HEK293 (cell line): ENCODE measurements around the gene FAM181B.

Experiments used
- CTCF ChIA-PET: fragments of 350-600 bp; formaldehyde crosslinking; extraction: SDS; loops from one replicate; lab custom pipeline; 2021; ENCODE audit warnings: antibody characterized with exemption; lab: Yijun Ruan, JAX
- POLR2A ChIA-PET: fragments of 300-600 bp; formaldehyde crosslinking; extraction: SDS; loops from one replicate; lab custom pipeline; 2020; ENCODE audit warnings: antibody characterized with exemption, inconsistent platforms; lab: Yijun Ruan, JAX
- H3K27ac ChIP-seq: fragments of 200-500 bp; sonication (Bioruptor generic); 2 replicates; pipeline ENCODE4 v1.5.1; 2014; ENCODE audit warnings: low read depth, low read length, control low read depth, inconsistent platforms; ENCODE audit errors: extremely low read depth
- H3K36me3 ChIP-seq, 2 experiments: fragments of 200-500 bp in 1 of 2; sonication (Bioruptor generic) in 1 of 2; 1 replicate in 1 of 2; 2 replicates in 1 of 2; pipeline ENCODE4 v1.5.1; 2014 to 2017; ENCODE audit warnings: inconsistent platforms in 2 of 2, low read length in 2 of 2; ENCODE audit not compliant: control insufficient read depth in 2 of 2, insufficient read depth in 1 of 2
- H3K4me1 ChIP-seq: fragments of 200-500 bp; sonication (Bioruptor generic); 2 replicates; pipeline ENCODE4 v1.5.1; 2014; ENCODE audit warnings: mild to moderate bottlenecking, low read length, inconsistent platforms; ENCODE audit not compliant: control insufficient read depth, insufficient read depth
- H3K4me3 ChIP-seq: 2 replicates; pipeline ENCODE4 v1.5.1; 2011; ENCODE audit warnings: low read depth, mild to moderate bottlenecking, control low read depth, low read length, moderate library complexity
- H3K9me3 ChIP-seq: fragments of 200-500 bp; sonication (Bioruptor generic); 2 replicates; pipeline ENCODE4 v1.5.1; 2014; ENCODE audit warnings: low read depth, low read length, inconsistent platforms; ENCODE audit not compliant: control insufficient read depth, insufficient read depth
- MEIS1 ChIP-seq: sonication (generic); formaldehyde crosslinking; IDR thresholded peaks from 2 replicates; pipeline ENCODE4 v1.8.1; 2022; ENCODE audit warnings: missing genetic modification reagents, mild to moderate bottlenecking, borderline replicate concordance
- SCRT2 ChIP-seq: fragments of 450-650 bp; formaldehyde crosslinking; IDR thresholded peaks from 2 replicates; pipeline ENCODE4 v1.5.1; 2016; ENCODE audit warnings: missing biosample characterization, missing genetic modification characterization
- ZBTB7A ChIP-seq: fragments of 450-650 bp; formaldehyde crosslinking; IDR thresholded peaks from 2 replicates; pipeline ENCODE4 v1.5.1; 2016; ENCODE audit warnings: low read depth, missing biosample characterization, missing genetic modification characterization
- ZFP3 ChIP-seq: fragments of 450-650 bp; formaldehyde crosslinking; IDR thresholded peaks from 2 replicates; pipeline ENCODE4 v1.5.1; 2016; ENCODE audit warnings: low read depth, missing biosample characterization, missing genetic modification characterization
- ZFP69B ChIP-seq: fragments of 450-650 bp; formaldehyde crosslinking; IDR thresholded peaks from 2 replicates; pipeline ENCODE4 v1.5.1; 2016; ENCODE audit warnings: missing biosample characterization, missing genetic modification characterization
- ZNF114 ChIP-seq: fragments of 450-650 bp; formaldehyde crosslinking; IDR thresholded peaks from 2 replicates; pipeline ENCODE4 v1.5.0; 2017; ENCODE audit warnings: missing biosample characterization, missing genetic modification characterization
- ZNF133 ChIP-seq: fragments of 450-650 bp; formaldehyde crosslinking; IDR thresholded peaks from 2 replicates; pipeline ENCODE4 v1.5.1; 2016; ENCODE audit warnings: missing biosample characterization, missing genetic modification characterization
- ZNF138 ChIP-seq: fragments of 450-650 bp; formaldehyde crosslinking; IDR thresholded peaks from 2 replicates; pipeline ENCODE4 v1.5.1; 2016; ENCODE audit warnings: missing biosample characterization, missing genetic modification characterization, borderline replicate concordance
- ZNF140 ChIP-seq: fragments of 450-650 bp; formaldehyde crosslinking; IDR thresholded peaks from 2 replicates; pipeline ENCODE4 v1.5.1; 2016; ENCODE audit warnings: missing biosample characterization, missing genetic modification characterization
- ZNF23 ChIP-seq: fragments of 450-650 bp; formaldehyde crosslinking; IDR thresholded peaks from 2 replicates; pipeline ENCODE4 v1.5.1; 2016; ENCODE audit warnings: missing biosample characterization, missing genetic modification characterization, borderline replicate concordance
- ZNF274 ChIP-seq, 2 experiments: fragments of 200-500 bp in 1 of 2; fragments of 450-650 bp in 1 of 2; sonication (Bioruptor generic) in 1 of 2; formaldehyde crosslinking in 1 of 2; IDR thresholded peaks; 2 replicates each; pipeline versions ENCODE4 v1.5.1 to v1.6.1; 2014 to 2016; ENCODE audit warnings: borderline replicate concordance in 1 of 2, inconsistent platforms in 1 of 2, low read length in 1 of 2, missing biosample characterization in 1 of 2, missing genetic modification characterization in 1 of 2
- ZNF311 ChIP-seq: fragments of 450-650 bp; formaldehyde crosslinking; IDR thresholded peaks from 2 replicates; pipeline ENCODE4 v1.5.1; 2017; ENCODE audit warnings: missing biosample characterization, missing genetic modification characterization, borderline replicate concordance
- ZNF324 ChIP-seq: fragments of 450-650 bp; formaldehyde crosslinking; IDR thresholded peaks from 2 replicates; pipeline ENCODE4 v1.5.1; 2016; ENCODE audit warnings: missing biosample characterization, missing genetic modification characterization
- ZNF423 ChIP-seq: fragments of 450-650 bp; formaldehyde crosslinking; IDR thresholded peaks from 2 replicates; pipeline ENCODE4 v1.5.1; 2016; ENCODE audit warnings: missing biosample characterization, missing genetic modification characterization
- ZNF664 ChIP-seq: fragments of 450-650 bp; formaldehyde crosslinking; IDR thresholded peaks from 2 replicates; pipeline ENCODE4 v1.5.1; 2016; ENCODE audit warnings: missing biosample characterization, missing genetic modification characterization
- ZNF785 ChIP-seq: fragments of 450-650 bp; formaldehyde crosslinking; IDR thresholded peaks from 2 replicates; pipeline ENCODE4 v1.5.1; 2016; ENCODE audit warnings: missing biosample characterization, missing genetic modification characterization
- TF ChIP-seq, protein P1 (sequence below): fragments of 450-650 bp; formaldehyde crosslinking; IDR thresholded peaks from 2 replicates; pipeline ENCODE4; 2016; ENCODE audit warnings: missing biosample characterization, missing genetic modification characterization
- TF ChIP-seq, protein P2 (sequence below): fragments of 450-650 bp; formaldehyde crosslinking; IDR thresholded peaks from 2 replicates; pipeline ENCODE4 v1.5.1; 2016; ENCODE audit warnings: missing biosample characterization, missing genetic modification characterization, low read depth

The FAM181B gene

DNA sequence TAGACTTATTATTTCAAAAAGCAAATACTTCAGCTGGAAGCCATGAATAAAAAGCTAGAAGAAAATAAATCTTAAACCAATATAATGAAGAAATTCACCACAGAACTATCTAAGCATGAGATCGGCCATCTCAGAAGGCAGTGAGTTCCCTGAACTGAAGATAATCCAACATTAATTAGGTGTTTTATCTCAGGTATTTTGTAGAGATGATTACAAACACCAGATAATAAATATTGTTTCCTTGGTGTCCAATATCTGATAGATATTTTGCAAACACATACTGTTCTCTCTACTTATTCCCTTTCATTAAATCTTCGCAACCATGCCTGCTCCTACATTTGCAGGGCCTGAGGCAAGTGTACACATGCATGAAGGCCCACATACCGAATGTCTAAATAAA, 26.0 kb upstream of the FAM181B start (continued):
- TF ChIP-seq ZNF324 (tag by site-specific recombination) (no peak), ZFP3 (tag by site-specific recombination) (no peak)
- TF ChIP-seq, protein P1, sequence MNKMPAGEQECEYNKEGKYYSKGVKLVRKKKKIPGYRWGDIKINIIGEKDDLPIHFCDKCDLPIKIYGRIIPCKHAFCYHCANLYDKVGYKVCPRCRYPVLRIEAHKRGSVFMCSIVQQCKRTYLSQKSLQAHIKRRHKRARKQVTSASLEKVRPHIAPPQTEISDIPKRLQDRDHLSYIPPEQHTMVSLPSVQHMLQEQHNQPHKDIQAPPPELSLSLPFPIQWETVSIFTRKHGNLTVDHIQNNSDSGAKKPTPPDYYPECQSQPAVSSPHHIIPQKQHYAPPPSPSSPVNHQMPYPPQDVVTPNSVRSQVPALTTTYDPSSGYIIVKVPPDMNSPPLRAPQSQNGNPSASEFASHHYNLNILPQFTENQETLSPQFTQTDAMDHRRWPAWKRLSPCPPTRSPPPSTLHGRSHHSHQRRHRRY (tag by site-specific recombination): no peak

DNA sequence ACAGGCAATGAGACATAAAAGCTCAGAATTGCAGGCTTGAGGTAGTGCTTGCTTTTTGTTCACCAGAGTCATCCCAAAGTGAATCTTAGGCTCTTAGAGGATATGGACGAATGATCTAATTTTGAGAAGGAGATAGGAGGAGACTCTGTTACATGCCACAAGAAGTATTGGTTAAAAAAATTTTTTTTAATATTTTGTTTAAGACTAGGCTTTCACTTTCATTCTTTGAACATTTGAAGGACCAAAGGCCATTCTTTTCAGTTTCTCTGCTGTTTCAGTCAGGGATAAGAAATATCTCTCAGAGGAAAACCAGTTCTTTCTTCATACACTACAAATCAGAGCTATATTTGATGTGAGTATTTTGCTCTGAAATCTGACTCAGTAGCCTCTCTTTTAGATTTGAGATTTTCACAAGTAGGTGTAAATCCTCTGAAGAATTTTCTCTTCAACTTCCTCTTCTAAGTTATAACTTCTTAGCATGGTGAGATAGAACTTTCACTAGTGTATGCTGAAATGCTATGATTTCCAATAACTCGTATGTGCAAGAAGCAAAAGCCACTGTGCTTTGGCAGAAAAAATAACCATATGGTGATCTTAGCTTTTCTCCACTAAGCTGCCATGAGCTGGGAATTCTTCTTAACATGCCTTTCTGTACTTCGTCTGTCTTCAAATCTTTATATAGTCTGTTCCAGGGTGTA, 24.1 kb upstream of the FAM181B start:
- TF ChIP-seq ZNF140 (tag by site-specific recombination) (no peak), SCRT2 (no peak), ZNF23 (tag by site-specific recombination) (no peak), ZNF785 (tag by site-specific recombination) (no peak), ZNF274 (IDR thresholded peaks at IDR 0.05; ENCODE audit: low read length) (no peak), ZNF274 (tag by site-specific recombination; IDR thresholded peaks at IDR 0.05; ENCODE audit: borderline replicate concordance) (no peak), ZFP69B (no peak), MEIS1 (CRISPR knock-in tag) (no peak)
- POLR2A ChIA-PET: no interaction called here
- H3K9me3 ChIP-seq: no peaks in the 10 kb centered on the region
- H3K27ac ChIP-seq: no peak overlapping the region
- no peaks in the 10 kb centered on the region for H3K4me1 ChIP-seq
- no peak overlapping the region for H3K4me3 ChIP-seq
- CTCF ChIA-PET: interaction anchor here (0.7 to 1.4 kb wide), 2 partner anchors 17 to 142 kb away, joined by 3 to 8 read pairs; partner anchors contain the start of gene PRCP
- no peaks in the 10 kb centered on the region for H3K36me3 ChIP-seq

DNA sequence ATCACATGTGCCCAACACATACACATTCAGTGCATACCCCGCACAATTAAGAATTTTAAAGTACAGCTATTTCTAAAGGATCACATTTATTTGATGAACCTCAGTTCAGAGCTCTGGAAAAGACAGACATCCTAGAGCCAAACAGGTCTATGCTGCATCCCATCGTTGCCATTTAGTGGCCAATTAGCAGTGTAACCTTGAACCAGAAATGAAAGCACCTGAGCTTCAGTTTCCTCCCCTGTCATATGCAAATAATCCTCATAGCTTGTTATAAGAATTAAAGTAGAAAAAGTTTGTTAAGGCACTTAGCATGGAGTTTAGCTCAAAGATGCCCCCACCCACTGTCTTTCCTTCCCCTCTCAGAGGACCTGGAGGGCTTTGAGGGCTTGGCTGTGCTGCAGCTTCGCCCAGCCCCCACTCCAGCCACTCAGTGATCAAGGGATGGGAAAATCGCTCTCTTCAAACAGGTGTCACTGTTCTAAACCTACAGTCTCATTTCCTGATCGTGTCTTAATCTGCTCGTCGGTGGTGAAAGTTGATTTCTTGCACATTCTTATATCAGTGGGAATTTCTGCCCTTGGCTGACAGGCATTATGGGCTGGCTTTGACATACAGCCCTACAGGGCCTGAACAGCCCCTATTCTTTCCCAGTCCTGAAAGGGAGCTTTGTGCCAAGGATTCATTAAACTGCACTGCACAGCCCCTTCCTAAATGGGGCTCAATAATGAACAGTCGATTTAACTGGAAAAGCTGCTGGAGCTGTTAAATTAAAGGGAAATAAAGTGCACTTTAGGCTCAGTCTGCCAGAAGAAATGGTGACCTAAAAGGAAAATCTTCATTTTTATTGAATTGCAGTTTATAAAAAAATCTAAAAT, 23.3 kb upstream of the FAM181B start:
- no peak for TF ChIP-seq ZNF114 (tag by site-specific recombination)
- TF ChIP-seq ZNF311 (tag by site-specific recombination): no peak
- no peak for TF ChIP-seq ZNF138 (tag by site-specific recombination)
- TF ChIP-seq, protein P2, sequence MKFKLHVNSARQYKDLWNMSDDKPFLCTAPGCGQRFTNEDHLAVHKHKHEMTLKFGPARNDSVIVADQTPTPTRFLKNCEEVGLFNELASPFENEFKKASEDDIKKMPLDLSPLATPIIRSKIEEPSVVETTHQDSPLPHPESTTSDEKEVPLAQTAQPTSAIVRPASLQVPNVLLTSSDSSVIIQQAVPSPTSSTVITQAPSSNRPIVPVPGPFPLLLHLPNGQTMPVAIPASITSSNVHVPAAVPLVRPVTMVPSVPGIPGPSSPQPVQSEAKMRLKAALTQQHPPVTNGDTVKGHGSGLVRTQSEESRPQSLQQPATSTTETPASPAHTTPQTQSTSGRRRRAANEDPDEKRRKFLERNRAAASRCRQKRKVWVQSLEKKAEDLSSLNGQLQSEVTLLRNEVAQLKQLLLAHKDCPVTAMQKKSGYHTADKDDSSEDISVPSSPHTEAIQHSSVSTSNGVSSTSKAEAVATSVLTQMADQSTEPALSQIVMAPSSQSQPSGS (tag by site-specific recombination): no peak
- TF ChIP-seq ZBTB7A (tag by site-specific recombination): no peak
- TF ChIP-seq ZNF664: no peak
- no peak for TF ChIP-seq ZNF423 (tag by site-specific recombination)
- no peak for TF ChIP-seq ZNF133
- CTCF ChIA-PET: interaction anchor here (1.4 kb wide), 1 partner anchor 18 kb away, joined by 8 read pairs; no protein-coding TSS in a partner anchor

More for the DNA sequence above, 23.3 kb upstream of the FAM181B start:
- Histone ChIP-seq H3K4me3 (no peak overlapping the region), H3K36me3 (no peaks in the 10 kb centered on the region), H3K9me3 (no peaks in the 10 kb centered on the region), H3K27ac (no peak overlapping the region), H3K4me1 (no peaks in the 10 kb centered on the region)
- POLR2A ChIA-PET: no interaction called here
